GM21526 (cell line): ENCODE measurements around the gene RIPOR3.
"Not testable (repeated sequence)": the region's sequence is repeated elsewhere in the genome, so short reads cannot be mapped to it uniquely, and the experiment has no call there.

Source experiments
- ATAC-seq: cut with Tn5 transposase; IDR thresholded peaks from one replicate; pipeline ENCODE4 v1.9.1; 2021; ENCODE audit warnings: moderate library complexity; ENCODE audit not compliant: unreplicated experiment, low FRiP score

RIPOR3 gene

DNA sequence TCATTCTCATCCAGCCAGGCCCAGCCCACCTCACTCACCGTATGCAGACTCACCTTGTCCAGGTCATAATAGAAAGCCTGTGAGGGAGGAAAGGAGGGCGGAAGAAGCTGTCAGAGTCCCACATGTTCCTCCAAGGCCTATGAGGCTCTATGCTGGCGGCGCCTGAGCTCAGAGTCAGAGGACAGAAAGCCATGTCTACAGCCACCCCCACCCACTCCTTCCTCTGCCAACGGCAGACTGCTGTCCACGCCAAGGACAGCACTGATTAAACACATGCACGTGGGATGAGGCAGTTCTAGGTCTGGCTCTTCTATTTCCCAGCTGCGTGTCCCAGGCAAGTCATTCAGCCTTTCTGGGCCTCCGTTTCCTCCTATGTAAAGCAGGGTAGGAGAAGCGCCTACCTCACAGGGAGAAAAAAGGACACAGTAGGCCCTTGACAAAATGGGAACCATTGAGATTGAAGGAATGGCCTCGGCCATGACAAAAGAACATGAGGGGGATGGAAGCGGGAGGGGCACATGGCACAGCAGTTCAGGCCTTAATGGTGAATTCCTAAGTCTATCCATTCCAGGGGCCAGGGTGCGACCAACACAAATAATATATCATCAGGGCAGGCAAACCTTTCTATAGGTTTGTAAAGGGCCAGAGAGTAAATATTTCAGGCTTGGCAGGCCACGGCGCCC, 80.1 kb downstream of the RIPOR3 start:
- no peak for ATAC-seq

DNA sequence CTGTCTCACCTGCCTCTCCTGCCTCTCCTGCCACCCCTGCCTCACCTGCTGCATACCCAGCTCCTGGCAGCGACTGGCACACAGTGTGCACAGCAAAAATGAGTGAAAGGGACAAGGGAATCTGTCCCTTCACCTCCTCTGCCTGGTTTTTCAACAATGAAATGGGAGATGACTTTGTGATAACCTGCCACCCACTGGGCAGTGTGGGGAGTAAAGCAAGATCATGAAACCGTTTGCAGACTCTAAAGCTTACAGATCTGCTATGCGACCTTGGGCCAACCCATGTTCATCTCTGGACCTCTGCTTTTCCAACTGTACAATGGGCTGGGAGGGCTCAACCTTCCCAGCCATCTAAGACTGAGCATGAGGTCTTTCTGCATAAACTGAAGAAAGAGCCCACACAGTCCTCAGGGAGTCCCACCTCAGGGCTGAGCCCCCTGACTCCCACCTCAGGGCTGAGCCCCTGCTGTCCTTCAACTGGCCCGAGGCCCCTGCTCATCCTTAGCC, 81.1 kb downstream of the RIPOR3 start:
- no peak for ATAC-seq

DNA sequence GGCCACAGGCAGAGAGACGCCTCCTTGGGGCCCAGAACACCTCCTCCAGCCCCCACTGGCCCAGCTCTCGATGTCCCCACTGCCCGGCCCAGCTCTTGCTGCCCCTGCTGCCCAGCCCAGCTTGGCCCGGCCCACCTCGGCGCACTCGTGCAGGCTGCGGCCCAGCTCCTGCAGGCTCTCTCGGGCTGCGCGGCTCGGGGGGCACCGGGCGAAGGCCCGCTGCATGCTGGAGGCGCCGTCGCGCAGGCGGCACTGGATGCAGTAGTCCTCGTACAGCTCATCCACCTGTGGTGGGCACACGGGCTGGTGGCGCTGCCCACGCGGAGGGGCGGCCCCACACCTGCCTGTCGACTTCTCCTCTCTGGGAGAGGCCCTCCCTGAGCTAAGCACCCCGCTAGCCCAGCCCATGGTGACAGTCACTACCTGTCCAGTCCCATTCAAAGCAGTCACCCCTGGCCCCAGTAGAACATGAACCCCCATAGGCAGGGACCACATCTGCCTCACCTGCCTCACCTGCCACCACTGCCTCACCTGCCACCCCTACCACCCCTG, 81.8 kb downstream of the RIPOR3 start:
- ATAC-seq: no peak

DNA sequence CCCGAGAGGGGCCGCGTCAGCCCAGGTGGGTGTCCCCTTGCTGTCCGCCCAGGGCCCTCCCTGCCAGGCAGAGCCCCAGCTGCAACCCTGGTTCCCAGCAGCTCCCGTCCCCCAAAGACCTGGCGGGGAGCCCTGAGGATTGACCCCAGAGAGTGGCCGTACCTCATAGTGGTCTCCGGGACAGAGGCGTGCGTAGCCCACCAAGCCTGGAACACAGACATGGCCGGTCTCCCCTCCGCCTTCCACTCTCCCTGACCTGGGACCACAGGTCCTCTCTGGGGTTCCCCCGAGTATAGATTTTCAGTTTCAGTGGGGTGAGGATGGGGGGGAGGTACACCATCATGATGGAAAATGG, 82.6 kb downstream of the RIPOR3 start:
- ATAC-seq: no peak

DNA sequence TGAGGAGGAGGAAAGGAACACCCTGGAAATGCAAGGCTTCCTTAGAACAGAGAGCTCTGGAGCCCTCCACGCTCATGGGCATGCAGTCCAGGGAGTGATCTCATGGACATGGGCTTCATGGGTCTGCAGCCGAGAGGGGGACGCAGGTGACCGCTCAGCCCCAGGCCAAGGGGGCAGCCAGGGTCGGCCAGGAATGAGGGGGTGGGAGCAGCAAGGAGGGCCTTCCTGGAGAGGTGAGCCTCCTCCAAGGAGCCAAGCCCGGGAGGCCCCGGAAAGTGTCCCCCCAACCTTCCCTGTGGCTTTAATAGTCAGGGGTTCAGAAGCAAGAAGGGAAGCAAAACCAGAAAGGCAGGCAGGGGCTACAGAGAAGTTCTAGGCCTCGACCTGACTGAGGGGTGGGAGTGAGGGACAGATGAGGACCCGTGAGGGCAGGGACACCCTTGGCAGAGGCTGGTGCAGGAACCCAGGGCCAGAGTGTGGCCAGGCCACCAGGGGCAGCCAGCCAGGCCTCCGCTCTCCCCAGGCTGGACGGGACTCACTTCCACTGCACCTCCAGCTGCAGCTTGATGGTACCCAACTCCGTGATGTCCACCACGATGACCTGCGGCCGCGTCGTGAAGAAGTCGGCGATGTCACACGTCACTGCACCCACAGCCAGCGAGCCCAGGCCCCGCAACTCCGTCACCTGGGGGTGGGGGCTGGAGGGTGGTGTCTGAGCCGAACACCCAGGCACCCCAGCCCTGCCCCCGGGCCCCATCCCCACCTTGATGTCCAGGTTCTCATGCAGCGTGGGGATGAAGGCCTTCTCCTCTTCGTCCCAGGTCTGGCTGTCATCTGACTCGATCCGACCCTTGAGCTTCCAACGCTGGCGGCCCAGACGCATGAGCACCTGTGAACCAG, 83.2 kb downstream of the RIPOR3 start:
- ATAC-seq: no peak

DNA sequence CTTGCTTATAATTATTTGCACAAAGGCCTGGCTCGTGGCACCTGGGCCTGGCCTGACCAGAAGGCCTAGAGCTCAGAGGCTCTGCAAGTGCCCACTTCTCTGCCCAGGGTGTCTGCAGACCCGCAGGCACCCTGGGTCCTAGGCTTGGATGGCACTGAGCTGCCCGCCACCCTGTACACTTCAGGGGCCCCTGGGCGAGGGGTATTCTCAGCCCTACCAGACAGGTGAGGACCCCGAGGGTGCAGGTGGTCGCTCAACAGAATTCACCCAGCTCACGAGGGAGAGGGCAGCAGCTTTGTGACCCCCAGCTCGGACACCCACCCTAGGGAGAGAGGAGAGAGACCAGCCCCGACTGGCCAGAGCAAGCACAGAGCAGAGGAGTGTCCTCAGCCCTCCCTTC, 83.9 kb downstream of the RIPOR3 start:
- ATAC-seq: no peak

DNA sequence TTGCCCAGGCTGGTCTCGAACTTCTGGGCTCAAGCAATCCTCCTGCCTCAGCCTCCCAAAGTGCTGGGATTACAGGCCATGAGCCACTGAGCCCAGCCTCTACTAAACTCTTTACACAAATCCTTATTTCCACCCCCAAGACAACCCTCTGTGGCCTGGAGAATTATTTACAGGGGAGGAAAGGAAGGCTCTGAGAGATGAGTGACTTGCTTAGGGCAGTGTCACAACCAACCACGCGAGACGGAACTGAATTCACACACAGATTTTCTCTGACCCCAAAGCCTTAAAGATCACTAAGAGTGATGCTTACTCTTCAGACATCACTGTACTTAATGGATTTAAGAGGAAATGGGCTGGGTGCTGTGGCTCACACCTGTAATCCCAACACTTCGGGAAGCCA, 86.2 kb downstream of the RIPOR3 start:
- ATAC-seq: no peak

DNA sequence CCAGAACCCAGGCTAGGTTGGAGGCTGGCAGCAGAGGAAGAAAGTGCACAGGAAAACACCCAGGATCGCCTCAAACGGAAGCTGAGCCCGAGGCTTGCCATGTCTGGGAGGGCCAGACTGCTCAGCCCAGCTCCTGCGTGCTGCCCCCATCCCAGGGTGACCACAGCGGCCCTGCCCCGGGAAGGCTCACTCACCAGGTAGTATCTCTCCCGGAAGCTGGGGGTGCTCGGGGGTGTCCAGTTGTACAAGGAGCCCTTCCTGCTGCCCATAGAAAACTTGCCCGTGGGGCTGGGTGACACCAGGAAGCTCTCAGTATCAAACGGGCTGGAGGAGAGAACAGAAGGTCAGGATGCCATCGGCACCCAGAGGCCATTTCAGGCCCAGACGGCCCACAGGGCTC, 86.9 kb downstream of the RIPOR3 start:
- no peak for ATAC-seq

DNA sequence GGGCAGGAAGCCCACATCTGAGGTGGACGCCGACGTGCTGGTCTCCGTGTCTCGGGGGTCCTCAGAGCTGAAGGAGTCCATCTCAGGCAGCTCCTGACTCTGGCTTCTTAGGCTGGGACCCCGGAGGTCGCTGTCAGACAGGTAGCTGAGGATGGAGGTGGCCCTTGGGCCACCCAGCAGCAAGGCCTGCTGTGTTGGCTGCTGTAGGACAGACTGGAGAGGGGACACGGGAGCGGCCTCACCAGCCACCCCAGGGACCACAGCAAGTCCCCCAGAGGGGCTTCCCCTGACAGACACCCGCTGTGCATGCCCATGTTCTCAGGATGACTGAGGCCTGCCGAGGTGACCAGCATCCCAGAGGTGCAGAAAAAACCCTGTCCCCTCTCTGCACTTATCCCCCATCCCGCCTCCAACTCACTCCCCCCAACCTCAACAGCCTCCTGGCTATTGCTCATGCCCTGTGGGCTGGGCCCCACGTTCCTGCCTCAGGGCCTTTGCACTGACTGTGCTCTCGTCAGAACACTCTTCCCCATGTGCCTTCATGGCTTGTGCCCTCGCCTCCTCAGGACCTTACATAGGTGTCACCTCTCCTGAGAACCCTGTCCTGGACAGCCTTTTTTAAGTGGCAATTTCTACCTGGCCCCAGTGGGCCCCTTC, 88.8 kb downstream of the RIPOR3 start:
- no peak for ATAC-seq

DNA sequence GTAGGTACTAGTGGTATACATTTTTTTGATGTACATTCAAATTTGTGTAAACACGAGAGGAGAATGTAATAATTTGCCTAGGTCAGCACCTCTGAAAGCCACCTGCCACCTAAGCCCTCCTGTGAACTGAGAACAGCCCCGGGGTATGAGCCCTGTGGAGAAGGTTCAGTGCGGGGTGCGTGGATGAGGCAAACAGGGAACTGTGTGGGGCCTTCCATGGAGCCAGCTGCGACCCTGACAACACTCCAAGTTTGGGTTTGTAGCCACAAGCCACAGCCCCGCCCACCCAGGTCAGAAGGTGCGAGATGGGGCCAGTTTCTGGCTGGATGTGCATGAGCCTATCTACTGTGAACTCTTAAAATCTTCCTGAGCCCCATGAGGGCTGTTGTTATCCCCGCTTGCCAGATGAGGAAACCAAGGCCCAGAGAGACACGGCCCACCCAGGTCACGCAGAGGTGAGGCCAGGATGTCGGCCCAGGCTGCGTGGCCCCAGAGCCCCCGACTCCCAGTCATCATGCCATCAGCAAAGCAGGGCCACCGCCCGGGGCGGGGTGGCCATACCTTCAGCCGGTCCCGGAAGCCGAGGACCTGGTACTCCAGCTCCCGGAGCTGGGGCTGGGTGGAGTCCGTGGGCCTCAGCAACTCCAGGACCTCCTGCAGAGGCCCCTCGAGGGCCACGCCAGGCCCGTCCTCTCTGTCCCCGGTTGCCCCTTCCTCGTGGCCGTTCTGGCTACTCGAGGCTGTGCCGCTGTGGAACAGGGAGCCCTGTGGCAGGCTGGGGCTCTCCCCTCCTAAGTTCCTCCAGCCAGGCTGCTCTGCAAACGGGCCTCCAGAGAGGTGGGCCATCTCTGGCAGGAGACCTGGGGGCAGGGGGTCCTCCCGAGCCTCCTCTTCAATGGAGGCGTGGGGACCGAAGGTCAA, 89.6 kb downstream of the RIPOR3 start:
- no peak for ATAC-seq

DNA sequence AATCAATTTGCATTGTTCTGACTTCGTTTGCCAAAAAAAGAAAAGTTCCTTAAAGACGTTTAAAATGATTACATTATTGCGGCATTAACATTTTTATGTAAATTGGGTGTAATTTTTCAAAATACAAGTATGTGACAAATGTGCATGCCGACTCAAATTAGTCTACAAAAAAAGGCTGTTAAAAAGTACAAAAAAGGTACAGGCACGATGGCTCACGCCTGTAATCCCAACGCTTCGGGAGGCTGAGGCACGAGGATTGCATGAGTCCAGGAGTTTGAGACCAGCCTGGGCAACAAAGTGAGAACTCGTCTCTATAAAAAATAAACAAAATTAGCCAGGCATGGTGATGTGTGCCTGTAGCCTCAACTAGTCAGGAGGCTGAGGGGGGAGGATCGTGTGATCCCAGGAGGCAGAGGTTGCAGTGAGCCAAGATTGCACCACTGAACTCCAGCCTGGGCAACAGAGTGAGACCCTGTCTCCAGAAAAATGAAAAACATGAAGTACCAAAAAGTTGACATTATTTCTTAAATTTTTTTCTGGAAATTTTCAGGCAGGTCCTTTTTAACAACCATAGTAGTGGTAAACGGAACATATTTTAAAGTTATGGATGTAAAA, 91.0 kb downstream of the RIPOR3 start:
- ATAC-seq: no peak

DNA sequence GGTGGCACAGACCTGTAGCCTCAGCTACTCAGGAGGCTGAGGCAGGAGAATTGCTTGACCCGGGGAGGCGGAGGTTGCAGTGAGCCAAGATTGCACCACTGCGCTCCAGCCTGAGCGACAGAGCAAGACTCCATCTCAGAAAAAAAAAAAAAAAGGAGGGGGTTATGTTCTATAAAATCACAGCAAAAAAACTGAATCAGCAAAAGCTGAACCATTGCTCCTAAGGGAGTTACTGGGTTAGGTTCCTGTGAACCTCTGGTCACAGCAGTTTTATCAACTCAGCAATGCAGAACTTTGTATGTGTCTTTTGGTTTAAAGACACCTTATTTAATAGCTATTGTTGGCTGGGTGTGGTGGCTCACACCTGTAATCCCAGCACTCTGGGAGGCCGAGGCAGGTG, 92.6 kb downstream of the RIPOR3 start:
- not testable (repeated sequence) for ATAC-seq

DNA sequence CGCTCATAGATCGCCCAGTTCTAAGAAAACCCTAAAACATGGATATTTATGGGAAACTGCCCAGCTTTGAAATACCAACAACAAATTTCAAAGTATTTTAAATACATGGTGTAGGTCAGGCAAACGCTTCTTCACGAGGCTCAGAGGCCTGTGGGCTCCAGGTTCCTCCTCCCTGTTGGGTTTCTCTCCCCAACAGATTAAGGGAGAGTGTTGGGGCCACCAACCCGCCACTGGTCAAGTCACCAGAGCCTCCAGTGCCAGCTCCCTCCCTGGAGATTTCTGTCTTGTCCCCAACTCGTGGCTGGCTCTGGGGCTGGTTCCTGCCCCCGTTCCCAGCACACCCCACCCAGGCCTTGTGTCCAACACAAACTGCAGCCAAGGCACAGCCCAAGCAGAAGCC, 93.3 kb downstream of the RIPOR3 start:
- no peak for ATAC-seq

DNA sequence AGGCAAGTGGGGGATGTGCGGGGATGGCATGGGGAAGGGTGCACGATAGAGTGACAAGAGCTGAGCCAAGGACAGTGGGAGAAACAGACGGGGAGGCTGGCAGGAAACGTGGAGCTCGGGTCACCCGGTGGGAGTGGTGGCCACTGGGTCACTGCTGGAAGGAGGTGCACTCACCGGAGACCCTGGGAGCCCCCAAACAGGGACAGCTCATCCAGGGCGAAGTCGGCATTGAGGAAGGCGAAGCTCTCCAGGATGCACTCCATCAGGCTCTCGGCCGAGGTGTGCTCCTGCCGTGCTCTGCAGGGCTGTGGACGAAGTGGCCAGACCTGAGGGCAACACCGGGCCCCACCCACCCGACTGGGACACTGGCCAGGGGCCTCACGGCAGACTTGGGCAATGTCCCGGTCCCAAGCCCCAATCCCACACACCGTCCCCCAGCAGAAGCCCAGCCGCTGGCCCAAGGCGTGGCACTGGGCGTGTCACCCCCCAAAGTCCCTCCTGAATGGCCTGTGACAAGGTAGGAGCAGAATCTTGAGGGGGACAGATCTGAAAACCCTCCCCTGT, 93.9 kb downstream of the RIPOR3 start:
- no peak for ATAC-seq

DNA sequence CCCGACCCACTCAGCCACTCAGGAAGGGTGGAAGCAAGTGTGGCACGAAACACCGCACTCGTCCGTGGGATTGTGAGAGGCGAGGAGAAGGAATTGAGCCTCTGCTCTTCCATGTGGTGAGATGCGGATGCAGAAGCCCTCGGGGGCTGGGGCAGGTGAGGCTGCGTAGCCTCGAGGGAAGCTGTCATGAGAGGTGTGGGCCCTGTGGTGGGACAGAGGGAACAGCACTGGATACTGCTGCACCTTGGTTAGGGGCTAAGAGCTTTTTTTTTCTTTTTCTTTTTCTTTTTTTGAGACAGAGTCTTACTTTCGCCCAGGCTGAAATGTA, 94.7 kb downstream of the RIPOR3 start:
- ATAC-seq: no peak

DNA sequence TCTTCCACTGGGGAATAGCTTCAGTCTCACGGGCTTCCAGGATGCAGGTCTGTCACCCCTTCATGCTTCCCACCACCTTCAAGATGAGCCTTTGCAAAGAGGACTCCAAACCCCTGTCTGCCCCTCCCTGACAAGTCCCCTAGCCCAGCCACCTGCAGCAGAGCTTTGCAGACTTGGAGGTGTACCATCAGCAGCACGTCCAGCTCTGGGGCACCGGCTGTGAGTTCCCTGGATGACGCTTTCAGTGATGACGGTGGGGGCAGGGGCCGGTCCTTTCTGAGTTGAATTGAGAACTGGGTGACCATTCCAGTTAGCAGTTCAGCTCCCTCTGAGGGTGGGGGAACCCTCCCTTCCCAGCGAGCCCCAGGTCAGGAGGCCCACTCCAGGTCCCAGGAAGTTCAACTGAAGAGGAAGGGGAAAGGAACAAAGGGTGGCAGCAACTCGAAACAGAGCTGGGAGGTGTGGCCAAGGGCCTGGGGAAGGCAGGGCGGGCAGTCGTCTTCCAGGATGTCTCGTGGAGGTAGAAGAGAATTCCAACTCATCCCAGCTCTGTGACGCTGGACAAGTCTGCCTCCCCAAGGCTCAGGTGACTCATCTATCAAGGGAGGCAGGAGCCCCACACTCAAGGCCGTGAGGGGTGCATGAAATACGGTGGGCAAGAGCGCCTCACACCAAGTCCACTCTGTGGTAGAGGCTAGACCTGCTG, 95.2 kb downstream of the RIPOR3 start:
- ATAC-seq: no peak

DNA sequence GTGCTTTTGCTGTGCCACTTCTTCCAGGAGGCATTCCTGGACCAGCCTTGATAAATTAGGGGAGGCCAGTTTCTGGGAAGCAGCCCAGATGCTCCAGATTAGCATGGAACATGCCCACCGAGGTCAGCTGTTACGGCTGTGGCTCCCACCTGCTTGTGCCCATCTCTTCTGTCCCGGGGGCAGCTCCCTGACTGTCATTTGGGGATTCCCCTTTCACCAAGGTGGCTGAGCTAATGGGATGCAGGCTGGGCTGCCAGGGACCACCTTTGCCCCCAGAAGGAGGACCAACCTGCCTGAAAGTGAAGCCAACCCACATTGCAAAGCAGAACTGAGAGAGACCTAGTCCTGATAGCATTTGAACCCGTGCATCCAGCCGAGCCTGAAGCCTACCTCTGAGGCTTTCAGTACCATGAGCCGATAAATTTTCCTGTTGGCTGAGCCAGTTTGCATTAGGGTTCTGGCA, 95.9 kb downstream of the RIPOR3 start:
- no peak for ATAC-seq

DNA sequence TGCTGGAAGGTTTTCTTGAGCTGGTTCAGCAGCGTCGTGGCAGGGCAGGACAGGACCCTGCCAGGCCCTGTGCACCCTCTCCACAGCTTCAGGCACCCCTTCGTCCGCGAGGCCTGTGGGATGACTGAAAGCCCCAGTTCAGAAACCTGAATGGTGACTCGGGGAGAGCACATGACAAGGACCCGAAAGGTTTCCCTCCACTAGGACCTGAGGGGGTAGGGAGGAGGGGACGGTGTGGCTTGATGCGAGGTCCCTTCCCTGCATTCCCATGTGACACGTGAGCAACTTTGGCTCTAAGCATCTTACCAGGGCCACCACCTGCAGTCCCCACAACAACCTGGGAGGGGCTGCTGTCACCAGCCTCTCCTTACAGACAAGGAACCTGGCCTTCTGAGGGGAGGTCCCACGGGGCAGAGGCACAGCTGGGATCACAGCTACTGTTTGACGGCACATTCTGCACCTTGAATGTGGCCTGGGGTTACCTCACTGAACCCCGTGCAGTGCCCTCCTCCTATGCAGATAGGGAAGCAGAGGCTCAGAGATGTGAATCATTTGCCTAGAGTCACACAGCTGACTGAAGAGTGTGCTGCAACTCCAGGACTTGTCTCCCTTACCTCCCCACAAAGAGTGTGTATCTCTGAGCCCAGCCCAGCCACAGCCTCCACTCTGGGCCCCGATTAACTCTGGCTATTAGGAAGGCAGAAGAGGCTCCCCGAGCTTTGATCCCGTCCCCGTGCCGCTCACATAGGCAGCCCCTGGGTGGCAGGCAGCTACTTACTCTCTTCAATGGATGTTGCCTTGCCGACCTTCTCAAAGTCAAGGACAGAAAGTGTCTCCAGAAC, 96.5 kb downstream of the RIPOR3 start:
- ATAC-seq: no peak
